Activated CD8-positive, alpha-beta memory T cell treated with anti-CD3 and anti-CD28 coated beads for 4 hours (primary cell): Measurements from ENCODE around the gene PXDN.

ENCODE experiments used
- DNase-seq, 2 donors: peaks; one replicate each; pipeline ENCODE4 v3.0.0-alpha.2; 2020; ENCODE audit warnings: low read depth in 2 of 2

Gene PXDN

DNA sequence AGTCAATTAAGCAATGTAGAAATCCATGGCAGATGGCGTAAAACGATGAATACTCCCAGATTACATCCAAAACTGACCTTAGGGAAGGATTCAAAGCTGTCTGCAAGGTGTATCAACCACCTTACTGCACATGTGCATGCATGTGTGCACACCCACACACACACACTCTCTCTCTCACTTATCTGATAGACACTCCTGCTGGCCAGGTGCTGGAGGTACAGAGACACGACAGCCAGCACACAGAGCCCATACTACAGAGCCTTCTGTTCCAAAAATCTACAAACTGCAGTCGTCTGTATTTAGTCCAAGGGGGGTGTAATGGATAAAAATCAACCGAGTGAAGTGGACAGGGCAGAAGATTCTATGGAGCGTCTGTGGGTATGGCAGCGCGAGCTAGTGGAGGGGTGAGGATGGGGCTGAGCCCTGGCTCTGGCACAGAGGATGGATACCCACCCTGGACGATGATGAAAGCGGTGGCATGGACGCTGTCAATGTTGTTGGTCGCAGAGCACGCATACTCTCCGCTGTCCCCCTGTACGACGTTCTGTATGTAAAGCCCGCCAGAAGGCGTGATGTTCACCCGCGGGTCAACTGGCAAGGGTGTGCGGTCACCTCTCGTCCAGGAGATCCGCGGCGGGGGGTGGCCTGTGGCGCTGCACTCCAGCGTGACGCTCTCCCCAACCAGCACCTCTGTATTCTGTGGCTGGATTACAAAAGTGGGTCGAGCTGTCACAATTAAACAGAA, 78.4 kb downstream of the PXDN start:
- no peak for DNase-seq

DNA sequence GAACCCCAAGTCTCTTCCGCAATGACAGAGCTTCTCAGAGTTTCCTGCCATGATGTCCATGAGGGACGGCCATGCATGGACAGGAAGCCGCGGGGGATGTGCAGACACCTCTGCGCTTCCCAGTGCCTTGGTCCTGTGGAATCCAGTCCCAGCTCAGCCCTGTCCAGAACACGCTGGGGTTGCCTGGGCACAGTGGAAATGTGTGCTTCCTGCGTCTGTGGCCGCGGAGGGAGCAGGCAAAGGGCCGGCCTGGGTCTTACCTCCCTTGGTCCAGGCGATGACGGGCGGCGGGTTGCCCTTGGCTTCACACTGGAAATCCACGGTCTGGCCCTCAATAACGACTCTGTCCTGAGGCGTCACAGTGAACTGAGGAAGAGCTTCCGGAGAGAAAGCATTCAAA, 79.6 kb downstream of the PXDN start:
- DNase-seq = no peak

DNA sequence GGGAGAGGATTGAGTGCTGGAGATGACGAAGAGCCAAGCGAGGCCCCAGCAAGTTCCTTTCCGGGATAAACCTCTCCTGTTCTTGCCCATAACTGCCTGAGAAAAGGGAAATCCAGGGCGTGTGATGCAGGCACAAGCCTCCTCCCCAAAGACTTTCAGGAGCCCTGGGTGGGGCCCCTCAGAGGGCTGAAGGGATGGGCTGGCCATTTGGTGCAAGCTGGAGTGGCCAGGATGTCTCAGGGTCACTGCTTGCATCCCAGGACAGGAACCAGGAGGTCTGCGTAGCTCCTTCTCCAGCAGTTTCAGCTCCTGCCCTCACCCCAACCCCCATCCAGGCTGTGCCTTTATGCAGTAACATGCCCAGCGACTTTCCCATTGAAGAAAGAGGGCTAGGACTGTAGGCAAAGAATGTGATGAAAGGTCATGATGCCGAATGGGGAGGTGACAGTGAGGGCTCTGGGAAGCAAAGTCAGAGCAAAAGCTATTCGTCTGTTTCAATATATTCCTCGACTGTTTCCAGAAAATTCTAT, 80.2 kb downstream of the PXDN start:
- DNase-seq = no peak

DNA sequence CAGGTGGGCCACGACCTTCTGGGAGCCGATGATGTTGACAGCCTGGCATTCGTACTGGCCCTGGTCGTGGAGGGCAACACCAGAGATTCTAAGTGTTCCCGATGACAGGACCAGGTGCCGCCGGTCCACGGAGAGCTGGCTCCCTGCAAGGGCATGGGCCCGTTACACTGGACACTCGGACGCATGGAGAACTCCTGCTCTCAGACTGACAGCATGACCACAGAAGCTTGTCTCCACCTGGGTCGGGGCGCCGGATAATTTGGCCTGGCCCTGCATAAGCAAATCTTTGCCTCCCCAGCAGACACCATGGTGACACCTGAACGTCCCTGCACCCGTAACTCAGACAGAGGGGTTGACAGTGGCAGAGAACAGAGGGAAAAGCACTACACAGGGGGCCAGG, 80.7 kb downstream of the PXDN start:
- DNase-seq = no peak

DNA sequence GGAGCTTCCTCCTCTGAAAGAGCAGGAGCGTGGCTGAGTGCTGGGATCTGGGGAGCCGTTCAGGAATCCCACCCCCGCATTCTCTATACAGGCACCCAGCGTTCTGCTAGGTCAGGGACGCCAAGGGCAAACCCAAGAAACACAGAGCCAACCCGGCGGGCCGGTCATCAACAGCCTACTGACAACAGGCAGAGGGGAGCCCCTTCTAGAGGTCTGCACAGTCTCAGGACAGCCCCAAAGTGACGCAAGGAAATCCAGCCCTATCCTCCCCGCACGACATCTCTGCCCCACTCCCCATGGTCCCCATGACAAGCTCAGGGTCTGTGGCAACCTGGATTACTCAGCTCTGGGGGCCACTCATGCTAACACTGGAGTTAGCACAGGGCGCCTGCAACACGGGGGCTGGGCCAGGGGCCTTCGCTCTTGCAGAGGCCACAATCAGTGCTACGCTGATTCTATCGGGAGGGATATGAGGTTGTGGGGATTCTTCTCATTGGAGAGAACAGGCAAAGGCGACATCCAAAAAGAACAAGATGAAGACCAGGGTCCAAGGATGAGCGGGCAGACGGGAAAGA, 81.6 kb downstream of the PXDN start:
- DNase-seq = no peak

DNA sequence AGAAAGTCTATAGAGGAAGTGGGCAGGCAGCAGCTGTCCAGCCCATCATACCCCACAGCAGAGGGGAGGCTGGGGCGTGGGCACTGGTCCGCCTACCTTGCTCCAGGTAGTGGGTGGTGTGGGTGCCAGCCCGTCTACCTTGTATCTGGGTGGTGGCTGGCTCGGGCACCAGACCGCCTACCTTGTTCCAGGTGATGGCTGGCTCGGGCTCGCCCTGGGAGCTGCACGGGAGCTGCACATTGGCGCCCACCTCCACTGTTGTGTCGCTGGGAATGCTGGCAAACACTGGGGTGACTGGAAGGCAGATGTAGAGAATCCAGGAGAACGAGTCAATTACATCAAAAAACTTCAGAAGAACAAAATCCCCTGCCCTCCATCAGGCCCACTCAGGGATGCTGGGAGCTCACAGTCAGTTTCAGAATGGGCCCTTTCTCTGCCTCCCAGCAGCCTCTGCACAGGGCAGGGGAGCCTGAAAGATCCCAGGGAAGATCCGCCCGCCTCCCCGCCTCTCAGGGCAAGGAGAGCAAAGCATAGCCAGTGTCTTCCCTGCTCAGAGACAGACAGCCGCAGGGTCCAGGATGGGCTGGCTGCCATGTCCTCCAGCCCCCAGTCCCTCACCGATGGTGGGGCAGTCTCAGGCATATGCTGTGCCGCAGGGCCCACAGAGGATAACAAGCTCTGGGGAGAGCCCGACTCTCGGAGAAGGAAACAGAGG, 82.3 kb downstream of the PXDN start:
- no peak for DNase-seq

DNA sequence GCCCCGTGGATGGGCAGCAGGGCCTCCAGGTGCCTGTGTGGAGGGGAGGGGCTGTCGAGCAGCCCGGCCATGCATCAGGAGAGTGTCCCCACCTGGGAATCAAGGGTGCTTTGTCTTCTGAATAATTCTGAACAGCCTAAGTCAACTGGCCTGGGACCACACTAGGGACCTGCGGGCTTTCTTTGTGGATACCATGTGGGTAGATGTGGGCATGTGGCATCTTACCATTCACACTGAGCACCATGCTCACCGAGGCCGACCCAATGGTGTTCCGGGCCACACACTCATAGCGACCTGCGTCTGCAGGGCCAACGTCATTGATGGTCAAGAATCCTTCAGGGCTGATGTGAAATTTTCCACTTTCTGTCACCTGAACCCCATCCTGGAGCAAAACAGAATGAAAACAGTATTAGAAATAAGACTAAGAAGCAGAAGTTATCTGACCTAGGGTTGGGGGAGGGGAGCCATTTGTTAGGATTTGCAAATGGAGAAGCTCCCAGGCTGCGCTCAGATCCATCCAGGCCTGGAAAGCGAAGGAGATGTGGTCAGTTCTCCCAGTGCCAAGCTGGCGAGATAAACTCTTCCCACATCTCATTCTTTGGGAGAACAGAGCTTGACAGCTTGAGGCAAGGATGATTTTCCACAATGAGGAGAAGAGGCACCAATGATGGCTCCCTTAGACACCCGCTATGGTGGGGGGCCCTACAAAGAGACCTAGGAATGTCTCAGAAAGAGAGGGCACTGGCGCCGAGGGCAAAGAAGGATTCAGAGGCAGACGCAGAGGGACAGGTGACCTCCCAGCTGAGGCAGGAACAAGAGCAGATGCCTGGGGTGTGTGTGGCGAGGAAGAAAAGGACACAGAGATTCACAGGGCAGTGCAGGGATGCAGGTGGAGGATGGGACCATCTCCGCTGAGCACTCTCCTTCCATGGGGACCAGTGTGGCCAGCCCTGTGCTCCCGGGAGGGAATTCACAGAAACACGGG, 83.4 kb downstream of the PXDN start:
- no peak for DNase-seq

DNA sequence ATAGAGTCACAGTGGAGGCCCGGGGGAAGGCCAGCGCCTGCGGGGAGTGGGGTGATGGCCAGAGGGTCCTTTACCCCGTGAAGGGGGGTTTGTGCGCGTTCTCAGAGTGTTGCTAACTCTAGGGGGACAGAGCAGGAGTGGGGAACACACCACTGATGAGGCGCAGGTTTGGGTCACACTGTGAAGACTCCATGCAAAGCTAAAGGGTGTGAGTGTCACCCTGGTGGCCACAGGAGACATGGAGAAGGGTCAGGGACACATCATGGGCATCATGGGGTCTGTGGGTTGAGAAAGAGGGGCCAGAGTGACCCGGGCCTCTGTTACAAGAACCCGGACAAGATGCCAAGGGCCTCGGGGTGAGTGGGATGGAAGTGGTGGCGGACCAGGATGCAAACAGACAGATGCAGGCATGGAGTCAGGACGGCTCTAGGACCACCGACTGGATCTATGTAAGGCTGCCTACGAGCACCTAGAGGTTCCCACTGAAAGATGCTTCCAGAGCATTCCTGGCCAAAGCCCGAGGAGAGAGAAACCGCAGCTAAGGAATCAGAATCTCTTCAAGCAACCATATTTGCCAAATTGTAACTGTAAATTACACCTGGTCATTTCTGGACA, 84.3 kb downstream of the PXDN start:
- DNase-seq = no peak

DNA sequence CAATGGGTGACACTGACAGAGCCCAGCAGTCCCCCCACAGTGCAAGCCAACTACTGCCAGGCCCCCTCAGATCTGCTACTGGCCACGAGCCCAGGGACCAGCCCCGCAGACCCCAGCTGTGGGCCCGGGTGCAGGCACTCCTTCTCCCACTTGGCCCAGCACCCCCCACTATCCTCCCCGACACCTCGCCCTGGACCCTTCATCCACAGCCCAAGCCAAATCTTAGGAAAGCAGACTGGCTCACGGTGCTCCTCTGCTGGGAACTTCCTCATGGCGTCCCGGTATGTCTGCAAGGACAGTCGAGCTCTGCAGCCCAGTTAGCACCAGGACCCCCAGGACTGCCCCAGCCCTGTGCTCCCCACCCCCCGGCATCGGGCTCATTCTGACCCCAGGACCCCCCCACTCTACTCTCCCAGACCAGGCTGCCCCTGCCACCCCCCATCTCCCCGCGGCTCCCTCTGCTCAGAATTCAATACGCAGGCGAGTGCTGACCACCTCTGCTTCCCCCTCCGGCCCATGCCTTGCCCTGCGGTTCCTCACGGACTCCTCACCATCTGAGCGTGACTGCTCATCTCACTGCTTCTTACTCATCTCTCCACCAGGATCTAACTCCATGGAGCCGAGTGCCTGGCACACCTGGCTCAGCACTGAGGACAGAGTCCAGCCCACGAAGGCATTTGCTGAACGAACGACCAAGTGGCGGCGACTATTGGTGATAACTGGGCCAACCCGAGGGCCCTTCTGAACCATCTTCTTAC, 85.7 kb downstream of the PXDN start:
- no peak for DNase-seq

DNA sequence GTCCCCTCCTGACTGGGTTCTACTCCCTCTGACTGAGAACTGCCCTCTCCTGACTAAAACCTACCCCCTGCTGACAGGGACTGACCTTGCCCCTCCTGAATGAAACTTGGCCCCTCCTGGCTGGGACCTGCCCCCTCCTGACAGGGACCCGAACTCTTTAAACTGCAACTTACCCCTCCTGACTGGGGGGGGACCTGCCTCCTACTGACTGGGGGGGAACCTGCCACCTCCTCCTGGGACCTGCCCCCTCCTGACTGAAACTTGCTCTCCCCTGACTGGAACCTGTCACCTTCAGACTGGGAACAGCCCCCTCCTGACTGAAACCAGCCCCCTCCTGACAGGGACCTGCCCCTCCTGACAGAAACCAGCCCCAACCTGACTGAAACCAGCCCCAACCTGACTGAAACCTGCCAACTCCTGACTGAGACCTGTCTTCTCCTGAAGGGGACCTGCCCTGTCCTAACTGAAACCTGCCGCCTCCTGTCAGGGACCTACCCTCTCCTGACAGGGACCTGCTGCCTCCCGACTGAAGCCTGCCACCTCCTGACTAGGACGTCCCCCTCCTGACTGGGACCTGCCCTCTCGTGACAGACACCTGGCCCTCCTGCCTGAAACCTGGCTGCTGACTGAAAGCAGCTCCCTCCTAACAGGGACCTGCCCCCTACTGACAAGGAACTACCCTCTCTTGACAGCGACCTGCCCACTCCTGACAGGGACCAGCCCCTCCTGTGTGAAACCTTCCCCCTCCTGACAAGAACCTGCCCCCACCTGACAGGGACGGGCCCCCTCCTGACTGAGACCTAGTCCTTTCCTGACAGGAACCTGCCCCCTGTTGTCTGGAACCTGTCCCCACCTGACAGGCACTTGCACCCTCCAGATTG, 87.1 kb downstream of the PXDN start:
- no peak for DNase-seq

DNA sequence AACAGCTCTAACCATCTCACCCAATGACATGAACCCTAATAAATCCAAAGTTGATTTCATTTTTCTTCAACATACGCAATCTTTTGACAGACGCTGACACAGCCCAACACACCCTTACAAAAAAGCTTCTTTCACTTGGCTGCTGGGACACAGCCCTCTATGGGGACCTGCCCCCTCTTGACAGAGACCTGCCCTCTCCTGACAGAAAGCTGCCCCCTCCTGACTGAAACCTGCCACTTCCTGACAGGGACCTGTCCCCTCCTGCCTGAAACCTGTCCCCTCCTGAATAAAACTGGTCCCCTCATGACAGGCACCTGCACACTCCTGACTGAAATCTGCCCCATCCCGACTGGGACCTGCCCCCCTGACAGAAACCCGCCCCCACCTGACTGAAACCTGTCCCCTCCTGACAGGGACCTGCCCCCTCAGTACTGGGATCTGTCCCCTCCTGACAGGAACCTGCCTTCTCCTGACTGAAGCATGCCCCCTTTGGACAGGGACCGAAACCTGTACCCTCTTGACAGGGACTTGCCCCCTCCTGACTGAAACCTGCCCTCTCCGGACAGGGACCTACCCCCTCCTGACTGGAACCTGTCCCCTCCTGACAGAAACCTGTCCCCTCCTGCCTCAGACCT, 87.9 kb downstream of the PXDN start:
- DNase-seq = no peak

DNA sequence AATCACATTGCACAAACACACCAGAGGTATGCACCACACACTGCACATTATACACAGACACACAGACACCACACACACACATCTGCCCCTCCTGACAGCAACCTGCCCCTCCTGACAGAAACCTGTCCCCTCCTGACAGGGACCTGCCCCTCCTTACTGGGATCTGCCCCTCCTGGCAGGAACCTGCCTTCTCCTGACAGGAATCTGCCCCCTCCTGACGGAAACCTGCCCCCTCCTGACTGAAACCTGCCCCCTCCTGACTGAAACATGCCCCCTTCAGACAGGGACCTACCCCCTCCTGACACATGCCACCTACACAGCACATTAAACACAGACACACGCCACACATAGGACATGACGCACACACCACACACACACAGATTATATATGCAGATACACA, 88.9 kb downstream of the PXDN start:
- no peak for DNase-seq

DNA sequence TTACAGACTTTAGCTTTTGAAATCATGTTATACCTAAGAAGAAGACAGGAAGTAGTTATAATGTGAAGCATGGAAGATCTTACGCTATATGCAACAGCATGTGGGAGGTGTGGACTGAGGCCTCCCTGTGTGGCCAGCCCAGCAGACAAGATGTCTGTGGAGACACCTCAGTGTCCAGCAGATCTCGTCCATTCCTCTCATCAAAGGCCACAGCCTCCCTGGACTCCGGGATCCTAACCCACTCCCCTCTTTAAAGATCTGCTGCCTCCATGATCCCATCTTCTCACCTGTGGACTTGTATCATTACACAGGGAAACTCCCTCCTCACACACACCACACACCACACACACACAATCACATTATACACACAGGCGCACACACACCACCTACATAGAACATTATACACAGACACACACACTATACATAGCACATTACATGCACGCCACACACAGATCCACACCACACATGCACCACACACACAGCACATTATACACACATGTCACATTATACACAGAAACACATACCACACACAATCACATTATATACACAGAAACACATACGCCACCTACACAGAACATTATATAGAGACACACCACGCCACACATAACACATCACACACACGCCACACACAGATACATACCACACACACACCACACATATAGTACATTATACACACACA, 89.5 kb downstream of the PXDN start:
- DNase-seq = no peak

DNA sequence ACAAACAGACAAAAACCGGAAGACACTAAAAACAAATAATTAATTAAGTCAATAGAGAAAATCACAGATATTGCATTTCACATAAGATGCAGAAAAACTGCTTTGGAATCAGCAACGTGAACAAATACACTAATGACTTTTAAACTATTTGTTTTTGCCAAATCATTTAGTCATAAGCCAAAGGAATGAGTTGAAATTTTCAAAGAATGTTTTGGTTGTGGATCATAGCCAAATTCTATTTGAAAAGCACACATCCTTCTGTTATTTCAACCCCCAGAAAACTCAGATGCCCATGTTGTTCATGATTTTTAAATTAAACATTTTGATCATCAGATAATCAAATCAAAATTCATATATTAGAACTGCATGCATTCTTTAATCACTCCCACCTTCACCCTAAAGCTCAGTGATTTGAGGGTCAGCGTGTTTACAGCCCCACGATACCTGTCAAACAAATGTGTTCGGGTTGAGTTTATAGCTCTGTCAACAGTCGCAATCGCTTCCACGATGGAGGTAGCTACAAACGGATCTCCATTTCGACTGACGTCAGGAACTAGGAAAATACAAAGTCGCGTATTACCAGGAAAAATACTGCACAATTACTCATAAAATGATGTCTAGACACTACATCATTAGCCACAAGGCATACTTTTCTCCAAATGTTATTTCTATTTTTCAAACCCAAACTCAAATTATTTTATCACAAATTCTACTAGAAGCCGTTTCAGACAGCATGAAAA, 90.2 kb downstream of the PXDN start:
- DNase-seq = no peak

DNA sequence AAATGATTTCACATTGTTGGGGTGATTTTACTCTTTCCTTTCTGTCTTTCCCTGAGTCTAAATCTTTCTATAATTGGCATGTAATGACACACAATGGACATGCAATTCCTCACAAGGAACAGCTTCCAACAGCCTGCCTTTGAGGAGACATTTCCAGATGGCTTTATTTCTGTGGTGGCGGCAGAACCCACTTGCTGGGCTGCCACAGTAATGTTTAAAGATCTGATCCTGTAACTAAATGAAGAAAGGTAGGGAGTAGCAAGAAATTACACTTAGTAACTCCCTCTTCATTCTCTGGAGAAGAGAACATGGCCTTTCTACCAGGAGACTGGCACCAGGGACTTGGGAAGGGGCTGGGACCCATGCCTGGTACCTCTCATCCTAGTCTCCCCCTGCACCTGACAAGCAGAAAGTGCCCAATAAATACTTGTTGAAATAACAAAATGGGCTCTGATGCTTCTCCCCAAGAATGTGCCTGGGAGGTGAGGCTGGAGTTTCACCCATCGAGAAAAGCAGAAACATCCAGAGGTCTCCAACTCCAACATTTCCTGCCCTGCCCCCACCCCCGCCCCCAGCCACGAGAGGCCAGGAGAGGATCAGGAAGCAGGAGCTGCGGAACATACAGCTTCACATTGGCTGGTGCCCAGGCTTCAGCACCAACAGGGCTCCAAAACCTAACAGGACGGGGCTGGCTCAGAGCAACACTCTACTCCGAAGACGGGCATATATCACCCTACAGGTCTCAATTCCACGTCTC, 92.1 kb downstream of the PXDN start:
- no peak for DNase-seq

DNA sequence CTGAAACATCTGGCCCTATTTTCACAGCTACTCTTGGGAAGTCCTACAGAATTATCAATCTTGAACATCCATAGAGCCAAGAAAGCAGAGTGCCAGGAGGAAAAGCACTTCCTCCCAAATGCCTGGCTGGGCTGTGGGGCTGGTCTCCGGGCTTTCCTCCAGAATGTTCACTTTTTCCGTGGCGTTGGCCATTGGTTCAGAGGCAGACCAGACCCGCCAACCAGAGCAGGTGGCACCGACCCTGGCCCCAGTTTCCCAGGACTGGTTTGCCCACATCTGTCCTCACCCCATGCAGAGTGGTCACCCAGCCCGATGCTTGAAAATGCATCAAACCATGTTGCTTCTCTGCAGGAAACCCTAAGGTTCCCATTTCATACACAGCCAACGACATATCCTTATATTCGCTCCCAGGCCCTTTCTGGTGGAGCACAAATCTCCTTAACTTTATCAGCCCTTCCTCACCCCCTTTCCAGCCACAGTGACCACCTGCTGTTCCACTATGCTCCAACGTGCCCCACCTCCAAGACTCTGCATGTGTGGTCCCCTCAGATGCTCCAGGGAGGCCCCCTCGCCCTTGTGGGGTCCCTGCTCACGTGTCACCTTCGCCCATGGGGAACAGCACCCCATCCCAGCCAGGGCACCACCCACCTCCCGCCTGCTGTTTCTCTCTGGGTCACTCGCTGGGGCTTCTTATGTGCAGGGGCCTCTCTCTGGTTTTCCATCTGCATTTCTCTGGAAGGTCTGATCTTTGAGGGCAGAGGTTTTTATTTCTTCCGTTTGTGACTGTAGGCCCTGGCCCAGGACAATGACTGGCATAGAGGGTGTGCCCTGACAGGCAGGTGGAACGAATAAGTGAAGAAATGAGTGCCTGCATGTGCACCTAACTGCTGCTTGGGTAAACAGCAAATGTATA, 92.9 kb downstream of the PXDN start:
- no peak for DNase-seq
